Lung (tissue), 12 donors: Measurements from ENCODE around the gene MDK. TPM values are rescaled to one million over a fixed set of nuclear protein-coding genes. Genes with fewer than 3 reads are reported as not detected.

Source experiments
- ATAC-seq: fragments of 200-7000 bp; cut with Tn5 transposase; one replicate; pipeline ENCODE4 v1.9.1; 2020; ENCODE audit warnings: moderate number of reproducible peaks; ENCODE audit not compliant: insufficient read depth, low FRiP score
- DNase-seq, 3 donors: peaks; one replicate each; pipeline ENCODE4 v3.0.0-alpha.2; 2013 to 2017
- H3K27ac ChIP-seq, 2 donors: one replicate each; pipeline ENCODE4 v1.5.1; 2013; ENCODE audit warnings: mild to moderate bottlenecking in 2 of 2, moderate library complexity in 2 of 2, control low read depth in 1 of 2, inconsistent platforms in 1 of 2, low read depth in 1 of 2, low read length in 1 of 2
- H3K27me3 ChIP-seq, 3 donors: one replicate each; pipeline ENCODE4 v1.5.1; 2013; ENCODE audit warnings: low read length in 2 of 3; ENCODE audit not compliant: control insufficient read depth in 3 of 3, insufficient read depth in 3 of 3
- H3K36me3 ChIP-seq, 4 donors: one replicate each; pipeline ENCODE4 v1.5.1; 2013; ENCODE audit warnings: low read length in 4 of 4, mild to moderate bottlenecking in 1 of 4, moderate library complexity in 1 of 4; ENCODE audit not compliant: control insufficient read depth in 4 of 4, insufficient read depth in 4 of 4
- H3K4me1 ChIP-seq, 5 donors: one replicate each; pipeline ENCODE4 v1.5.1; 2013; ENCODE audit warnings: low read length in 5 of 5, mild to moderate bottlenecking in 2 of 5, moderate library complexity in 1 of 5; ENCODE audit not compliant: control insufficient read depth in 5 of 5, insufficient read depth in 5 of 5
- H3K4me3 ChIP-seq: one replicate; pipeline ENCODE4 v1.5.1; 2013; ENCODE audit warnings: mild to moderate bottlenecking, control low read depth, moderate library complexity
- H3K9ac ChIP-seq, 2 donors: one replicate each; pipeline ENCODE4 v1.5.1; 2013; ENCODE audit warnings: low read length in 2 of 2, control low read depth in 1 of 2; ENCODE audit not compliant: insufficient read depth in 1 of 2
- H3K9me3 ChIP-seq, 4 donors: one replicate each; pipeline ENCODE4 v1.5.1; 2013; ENCODE audit warnings: low read length in 3 of 4, mild to moderate bottlenecking in 1 of 4, moderate library complexity in 1 of 4; ENCODE audit not compliant: control insufficient read depth in 4 of 4, insufficient read depth in 3 of 4
- CTCF ChIP-seq: IDR thresholded peaks from 2 replicates; pipeline ENCODE4 v1.5.1; 2012; ENCODE audit warnings: mild to moderate bottlenecking; ENCODE audit errors: control extremely low read depth, extremely low read depth
- WGBS, 2 donors: extraction: QIAGEN DNeasy Blood & Tissue Kit; methylation state at CpG; one replicate each; pipeline ENCODE4 v1.1.7; 2013; 5-methylcytosine and 5-hydroxymethylcytosine counted together
- polyA plus RNA-seq, 2 donors: library from polyadenylated mRNA; stranded (reverse); fragments of 200-250 nt; gene quantifications; one replicate each; pipeline ENCODE4 v1.2.1, GENCODE V29; 2013
- total RNA-seq, 2 donors: library from RNA; depleted of rRNA in 1 of 2; stranded (reverse); fragments of >200 nt in 1 of 2; gene quantifications; one replicate each; pipeline ENCODE4 v1.2.1, GENCODE V29; 2014 to 2021
- donor health status: control.
- donor health status: control.
- donor health status: Bipolar disorder and iron deficiency.
- donor health status: healthy.
- donor health status: DM: yes; HTN: yes; CAD: no.

MDK gene
- total and polyA plus RNA-seq, 4 donors = 26.9 to 134 (median 41.5) TPM

GRCh38 chr11:46383974-46384701 lies 2.7 kb downstream of the MDK start:
- Histone ChIP-seq H3K27ac (no peak overlapping the region), H3K27me3 (peaks cover 0 to 17% (median 9%) of the 10 kb centered on the region in 3 donors), H3K4me3 (no peak overlapping the region), H3K9ac (no peak overlapping the region), H3K9me3 (no peaks in the 10 kb centered on the region), H3K36me3 (peaks cover 0 to 7% (median 3%) of the 10 kb centered on the region in 4 donors), H3K4me1 (peaks cover 0 to 32% (median 7%) of the 10 kb centered on the region in 5 donors)
- 88 to 94% methylated on average over 12 of the region's 12 CpGs for WGBS, 2 donors
- ATAC-seq (no peak), DNase-seq (no peak)
- TF ChIP-seq CTCF = no peak

- H3K36me3 ChIP-seq = peaks cover 0 to 7% (median 3%) of the 10 kb centered on the region in 4 donors
- DNase-seq (no peak), ATAC-seq (no peak)
- H3K9ac ChIP-seq = no peak overlapping the region
- H3K9me3 ChIP-seq = no peaks in the 10 kb centered on the region
- no peak for TF ChIP-seq CTCF
- H3K4me3 ChIP-seq = no peak overlapping the region
- WGBS, 2 donors = 96% methylated on average over 47 of the region's 47 CpGs
- H3K4me1 ChIP-seq = peaks cover 0 to 37% (median 12%) of the 10 kb centered on the region in 5 donors
- H3K27me3 ChIP-seq = peaks cover 0 to 26% (median 20%) of the 10 kb centered on the region in 3 donors
- H3K27ac ChIP-seq = no peak overlapping the region
Observed at GRCh38 chr11:46385169-46386004, 3.9 kb downstream of the MDK start.

- Histone ChIP-seq H3K36me3 (peaks cover 0 to 7% (median 3%) of the 10 kb centered on the region in 4 donors), H3K9ac (no peak overlapping the region), H3K4me3 (no peak overlapping the region), H3K4me1 (peaks cover 0 to 41% (median 16%) of the 10 kb centered on the region in 5 donors), H3K9me3 (no peaks in the 10 kb centered on the region), H3K27me3 (peaks cover 0 to 31% (median 28%) of the 10 kb centered on the region in 3 donors), H3K27ac (no peak overlapping the region)
- DNase-seq = no peak
- TF ChIP-seq CTCF = no peak
- no peak for ATAC-seq
- 92 to 93% methylated on average over 25 of the region's 25 CpGs for WGBS, 2 donors
Observed at GRCh38 chr11:46386005-46386578, 4.6 kb downstream of the MDK start.
